ENCODE measurements around the gene RNF19B.

The RNF19B gene

GRCh38 chr1:32895325-32896215 is 69.0 kb downstream of the RNF19B start:
- ChIA-PET POLR2A (no interaction called here), CTCF (interaction anchor here (1.4 to 1.9 kb wide), 3 partner anchors 38 to 231 kb away, joined by 3 to 7 read pairs (median 4); no protein-coding TSS in a partner anchor)
- TF ChIP-seq, protein P1, sequence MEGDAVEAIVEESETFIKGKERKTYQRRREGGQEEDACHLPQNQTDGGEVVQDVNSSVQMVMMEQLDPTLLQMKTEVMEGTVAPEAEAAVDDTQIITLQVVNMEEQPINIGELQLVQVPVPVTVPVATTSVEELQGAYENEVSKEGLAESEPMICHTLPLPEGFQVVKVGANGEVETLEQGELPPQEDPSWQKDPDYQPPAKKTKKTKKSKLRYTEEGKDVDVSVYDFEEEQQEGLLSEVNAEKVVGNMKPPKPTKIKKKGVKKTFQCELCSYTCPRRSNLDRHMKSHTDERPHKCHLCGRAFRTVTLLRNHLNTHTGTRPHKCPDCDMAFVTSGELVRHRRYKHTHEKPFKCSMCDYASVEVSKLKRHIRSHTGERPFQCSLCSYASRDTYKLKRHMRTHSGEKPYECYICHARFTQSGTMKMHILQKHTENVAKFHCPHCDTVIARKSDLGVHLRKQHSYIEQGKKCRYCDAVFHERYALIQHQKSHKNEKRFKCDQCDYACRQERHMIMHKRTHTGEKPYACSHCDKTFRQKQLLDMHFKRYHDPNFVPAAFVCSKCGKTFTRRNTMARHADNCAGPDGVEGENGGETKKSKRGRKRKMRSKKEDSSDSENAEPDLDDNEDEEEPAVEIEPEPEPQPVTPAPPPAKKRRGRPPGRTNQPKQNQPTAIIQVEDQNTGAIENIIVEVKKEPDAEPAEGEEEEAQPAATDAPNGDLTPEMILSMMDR (IDR thresholded peaks at IDR 0.05; ENCODE audit: control extremely low read depth, extremely low read depth, low read depth, missing control alignments): no peak
- DNase-seq (ENCODE audit: extremely low spot score): no peak

GRCh38 chr1:32894681-32895080 is 69.9 kb downstream of the RNF19B start:
- CTCF ChIA-PET: interaction anchor here (1.4 to 3.7 kb wide), 4 partner anchors 19 to 232 kb away, joined by 3 to 21 read pairs (median 6); no protein-coding TSS in a partner anchor
- POLR2A ChIA-PET: no interaction called here

DNA sequence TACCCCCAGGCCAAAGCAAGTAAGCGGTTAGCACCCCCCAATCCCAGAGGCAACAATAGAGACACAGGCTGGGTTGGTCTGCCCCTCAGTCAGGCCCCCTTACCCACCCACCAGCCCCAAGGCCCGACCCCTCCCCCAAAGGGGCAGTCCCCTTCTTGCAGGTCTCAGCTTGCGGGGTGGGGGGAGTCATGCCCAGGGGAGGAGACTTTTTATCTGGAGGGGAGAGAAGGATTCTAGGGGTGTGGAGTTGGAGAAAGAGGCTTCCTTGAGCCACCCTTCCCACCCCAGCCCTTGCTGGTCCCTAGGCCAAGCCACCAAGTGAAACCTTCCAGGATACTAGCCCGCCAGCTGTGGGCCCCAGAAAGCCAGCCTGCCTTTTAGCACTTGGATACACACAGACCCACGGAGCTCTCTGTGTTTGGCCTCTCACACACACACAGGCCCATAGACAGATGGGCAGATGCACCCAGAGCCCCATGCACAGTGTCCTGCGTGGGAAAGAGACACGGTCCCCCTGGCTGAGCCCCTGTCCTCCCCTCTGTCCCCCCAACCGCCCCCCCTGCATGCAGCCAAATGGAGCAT is 70.5 kb downstream of the RNF19B start:
- ChIA-PET CTCF (interaction anchor here (1.4 to 3.7 kb wide), 4 partner anchors 18 to 233 kb away, joined by 3 to 21 read pairs (median 6); no protein-coding TSS in a partner anchor), POLR2A (no interaction called here)
- DNase-seq (ENCODE audit: extremely low spot score): no peak

More at GRCh38 chr1:32894681-32895080, 69.9 kb downstream of the RNF19B start:
- DNase-seq (ENCODE audit: extremely low spot score): no peak
- TF ChIP-seq, protein P1 (IDR thresholded peaks at IDR 0.05; ENCODE audit: control extremely low read depth, extremely low read depth, low read depth, missing control alignments): no peak

DNA sequence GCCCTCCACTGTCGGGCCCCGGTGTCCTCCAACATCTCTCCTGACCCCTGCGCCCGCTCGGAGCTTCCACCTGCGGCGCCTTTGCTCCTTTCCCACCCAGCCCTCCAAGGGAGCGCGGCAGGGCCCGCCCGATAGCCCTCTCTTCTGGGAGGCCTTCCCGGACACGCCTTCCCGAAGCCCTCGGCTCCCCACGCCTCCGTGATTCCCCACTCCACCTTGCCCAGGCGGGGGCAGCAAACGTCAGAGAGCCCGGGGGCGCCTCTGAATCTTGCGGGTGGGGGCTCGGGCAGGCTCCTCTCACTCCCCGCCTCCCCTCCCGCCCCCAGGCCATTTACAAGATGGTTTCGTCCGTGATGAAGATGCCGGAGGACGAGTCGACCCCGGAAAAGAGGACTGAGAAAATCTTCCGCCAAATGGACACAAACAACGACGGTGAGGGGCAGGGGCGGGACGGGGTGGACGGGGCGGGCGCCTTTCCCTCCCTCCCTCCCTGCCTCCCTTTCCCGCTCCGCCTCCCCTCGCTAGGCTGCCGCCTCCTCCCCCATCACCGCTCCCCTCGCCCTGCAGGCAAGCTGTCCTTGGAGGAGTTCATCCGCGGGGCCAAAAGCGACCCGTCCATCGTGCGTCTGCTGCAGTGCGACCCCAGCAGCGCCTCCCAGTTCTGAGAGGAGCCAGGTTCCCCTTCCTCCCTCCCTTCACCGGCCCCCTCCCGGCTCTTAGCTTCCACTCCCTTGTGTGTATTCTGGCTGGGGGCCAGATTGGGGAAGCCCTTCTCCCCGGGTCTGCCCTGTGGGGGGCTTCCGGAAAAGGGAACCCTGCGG is 71.2 kb downstream of the RNF19B start:
- DNase-seq (ENCODE audit: extremely low spot score): no peak
- TF ChIP-seq, protein P1 (IDR thresholded peaks at IDR 0.05; ENCODE audit: control extremely low read depth, extremely low read depth, low read depth, missing control alignments): no peak
- ChIA-PET POLR2A (no interaction called here), CTCF (interaction anchor here (0.9 to 3.7 kb wide), 8 partner anchors 18 to 492 kb away, joined by 3 to 21 read pairs (median 4); no protein-coding TSS in a partner anchor)

More for the DNA sequence above, 70.5 kb downstream of the RNF19B start:
- TF ChIP-seq, protein P1 (IDR thresholded peaks at IDR 0.05; ENCODE audit: control extremely low read depth, extremely low read depth, low read depth, missing control alignments): no peak

DNA sequence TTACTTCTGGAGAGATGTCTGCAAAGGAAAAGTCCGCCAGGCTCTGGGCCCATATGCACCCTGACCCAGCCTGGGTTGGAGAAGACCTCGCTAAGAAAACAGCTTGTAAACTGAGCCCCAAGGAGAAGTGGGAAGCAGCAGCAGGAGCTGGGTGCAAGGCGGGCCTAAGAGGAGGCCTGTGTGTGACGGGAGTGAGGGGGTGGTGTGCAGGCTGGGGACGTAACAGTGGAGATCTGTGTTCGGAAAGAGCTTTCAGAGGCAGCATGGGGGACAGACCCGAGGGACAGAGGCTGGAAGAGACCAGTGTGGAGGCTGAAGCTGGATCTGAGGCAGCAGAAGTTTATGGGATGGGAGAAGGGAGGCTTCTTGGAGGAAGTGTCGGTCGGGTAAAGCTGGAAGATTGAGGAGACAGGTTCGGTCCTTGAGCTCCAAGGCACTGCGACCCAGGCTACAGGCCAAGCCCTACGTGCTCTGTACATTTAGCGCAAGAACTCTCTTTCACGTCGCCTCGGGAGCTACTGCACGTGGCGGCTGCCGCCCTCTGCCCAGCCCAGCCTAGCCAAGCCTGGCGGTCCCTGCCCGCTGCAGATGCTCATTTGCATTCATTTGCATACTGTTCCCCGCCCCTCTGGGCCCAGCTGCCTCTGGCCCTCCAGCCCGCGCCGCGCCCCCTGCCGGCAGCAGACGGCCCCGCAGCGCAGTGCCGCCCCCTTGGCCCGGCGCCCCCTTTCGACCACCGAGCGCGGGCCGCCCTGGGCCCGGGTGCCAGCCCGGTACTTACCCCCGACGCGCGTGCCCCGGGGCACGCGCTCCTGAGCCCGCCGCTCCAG is 72.0 kb downstream of the RNF19B start:
- POLR2A ChIA-PET: no interaction called here
- CTCF ChIA-PET: interaction anchor here (0.8 to 3.7 kb wide), 11 partner anchors 14 to 491 kb away, joined by 3 to 21 read pairs (median 4); no protein-coding TSS in a partner anchor
- DNase-seq (ENCODE audit: extremely low spot score): peak; percentile 63

More for the DNA sequence above, 72.0 kb downstream of the RNF19B start:
- TF ChIP-seq, protein P1 (IDR thresholded peaks at IDR 0.05; ENCODE audit: control extremely low read depth, extremely low read depth, low read depth, missing control alignments): peak; percentile 58

Data from GM10248 (cell line).